GM13977 (cell line): Measurements from ENCODE around the gene WDR37.

Source experiments
- DNase-seq: peaks from one replicate; pipeline ENCODE4 v3.0.0; 2012; ENCODE audit warnings: low spot score
- in situ Hi-C: fragments of 300-500 bp; cut with MboI; formaldehyde crosslinking; loops from one replicate; pipeline ENCODE4 v1.12.0; 2022; ENCODE audit warnings: low sequenced_read_pairs, low pct_unique_long_range_greater_than_20kb, mixed read lengths, inconsistent platforms; ENCODE audit not compliant: unreplicated experiment
- TF ChIP-seq, protein P1 (sequence below): IDR thresholded peaks from 2 replicates; pipeline ENCODE4 v1.5.1; 2012; ENCODE audit warnings: mild to moderate bottlenecking, control low read depth; ENCODE audit not compliant: insufficient read depth; ENCODE audit errors: extremely low read depth, missing control alignments

Gene WDR37

DNA sequence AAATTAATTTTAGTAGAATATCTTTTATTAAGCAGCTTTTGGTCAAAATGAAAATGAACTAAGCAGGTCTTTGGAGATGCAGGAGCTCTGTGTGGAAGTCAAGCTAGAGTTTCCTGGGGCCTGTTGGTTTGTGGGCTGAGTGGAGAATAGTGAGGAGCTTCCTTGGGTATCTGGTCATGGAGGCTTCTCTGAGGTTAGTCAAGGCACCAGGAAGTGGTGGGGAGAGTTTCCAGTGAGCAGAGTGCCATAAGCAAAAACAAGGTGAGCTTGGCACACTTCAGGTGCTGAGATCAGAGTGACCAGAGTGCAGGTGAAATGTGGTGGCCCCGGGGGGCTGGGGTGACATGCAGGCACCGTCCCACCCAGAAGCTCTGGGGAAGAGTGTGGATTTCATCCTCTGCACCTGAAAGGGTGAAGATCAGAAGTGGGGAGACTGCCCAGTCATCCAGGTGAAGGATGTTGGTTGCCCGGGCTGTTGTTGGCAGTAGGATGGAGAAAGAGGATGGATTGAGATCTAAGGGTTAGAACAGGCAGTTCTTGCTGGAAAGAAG lies 77.4 kb downstream of the WDR37 start:
- TF ChIP-seq, protein P1, sequence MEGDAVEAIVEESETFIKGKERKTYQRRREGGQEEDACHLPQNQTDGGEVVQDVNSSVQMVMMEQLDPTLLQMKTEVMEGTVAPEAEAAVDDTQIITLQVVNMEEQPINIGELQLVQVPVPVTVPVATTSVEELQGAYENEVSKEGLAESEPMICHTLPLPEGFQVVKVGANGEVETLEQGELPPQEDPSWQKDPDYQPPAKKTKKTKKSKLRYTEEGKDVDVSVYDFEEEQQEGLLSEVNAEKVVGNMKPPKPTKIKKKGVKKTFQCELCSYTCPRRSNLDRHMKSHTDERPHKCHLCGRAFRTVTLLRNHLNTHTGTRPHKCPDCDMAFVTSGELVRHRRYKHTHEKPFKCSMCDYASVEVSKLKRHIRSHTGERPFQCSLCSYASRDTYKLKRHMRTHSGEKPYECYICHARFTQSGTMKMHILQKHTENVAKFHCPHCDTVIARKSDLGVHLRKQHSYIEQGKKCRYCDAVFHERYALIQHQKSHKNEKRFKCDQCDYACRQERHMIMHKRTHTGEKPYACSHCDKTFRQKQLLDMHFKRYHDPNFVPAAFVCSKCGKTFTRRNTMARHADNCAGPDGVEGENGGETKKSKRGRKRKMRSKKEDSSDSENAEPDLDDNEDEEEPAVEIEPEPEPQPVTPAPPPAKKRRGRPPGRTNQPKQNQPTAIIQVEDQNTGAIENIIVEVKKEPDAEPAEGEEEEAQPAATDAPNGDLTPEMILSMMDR, result no peak
- DNase-seq, result no peak
- in situ Hi-C loops, result no loop called here

DNA sequence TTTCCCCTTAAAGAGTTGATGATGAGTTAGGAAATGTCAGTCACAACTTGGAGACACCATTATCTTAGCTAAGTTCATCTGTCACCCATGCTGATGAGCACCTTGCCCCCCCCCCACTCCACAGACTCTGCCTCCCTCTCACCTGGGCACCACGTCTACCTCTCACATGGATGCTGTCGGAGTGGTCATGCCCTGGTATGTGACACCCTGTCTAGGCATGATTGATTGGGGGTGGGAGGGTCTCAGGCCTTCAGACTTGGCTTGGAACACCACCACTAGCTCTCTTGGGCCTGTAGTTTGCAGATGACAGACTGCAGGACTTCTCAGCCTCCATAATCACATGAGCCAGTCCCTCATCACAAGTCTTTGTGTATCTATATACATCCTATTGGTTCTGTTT lies 78.0 kb downstream of the WDR37 start:
- DNase-seq, result no peak
- in situ Hi-C loops, result no loop called here
- TF ChIP-seq, protein P1, result no peak

DNA sequence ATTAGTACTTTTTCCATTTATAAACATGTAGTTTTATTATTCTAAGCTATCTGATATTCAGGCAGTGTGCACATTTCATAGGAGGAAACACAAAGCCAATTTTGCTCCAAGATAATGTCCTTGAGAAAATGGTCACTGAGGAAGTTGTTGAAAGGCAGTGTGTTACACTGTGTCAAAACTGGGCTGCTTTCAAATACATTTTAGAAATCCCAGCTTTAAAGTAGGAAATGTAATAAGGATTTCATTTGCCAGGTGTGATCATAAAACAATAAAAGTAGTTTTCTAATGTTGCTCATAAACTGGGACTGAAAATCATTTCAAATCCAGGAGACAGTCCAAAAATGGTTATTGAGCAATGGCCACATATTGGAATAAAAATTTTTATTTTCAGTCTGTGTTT lies 80.1 kb downstream of the WDR37 start:
- in situ Hi-C loops, result no loop called here
- TF ChIP-seq, protein P1, result no peak
- no peak for DNase-seq

DNA sequence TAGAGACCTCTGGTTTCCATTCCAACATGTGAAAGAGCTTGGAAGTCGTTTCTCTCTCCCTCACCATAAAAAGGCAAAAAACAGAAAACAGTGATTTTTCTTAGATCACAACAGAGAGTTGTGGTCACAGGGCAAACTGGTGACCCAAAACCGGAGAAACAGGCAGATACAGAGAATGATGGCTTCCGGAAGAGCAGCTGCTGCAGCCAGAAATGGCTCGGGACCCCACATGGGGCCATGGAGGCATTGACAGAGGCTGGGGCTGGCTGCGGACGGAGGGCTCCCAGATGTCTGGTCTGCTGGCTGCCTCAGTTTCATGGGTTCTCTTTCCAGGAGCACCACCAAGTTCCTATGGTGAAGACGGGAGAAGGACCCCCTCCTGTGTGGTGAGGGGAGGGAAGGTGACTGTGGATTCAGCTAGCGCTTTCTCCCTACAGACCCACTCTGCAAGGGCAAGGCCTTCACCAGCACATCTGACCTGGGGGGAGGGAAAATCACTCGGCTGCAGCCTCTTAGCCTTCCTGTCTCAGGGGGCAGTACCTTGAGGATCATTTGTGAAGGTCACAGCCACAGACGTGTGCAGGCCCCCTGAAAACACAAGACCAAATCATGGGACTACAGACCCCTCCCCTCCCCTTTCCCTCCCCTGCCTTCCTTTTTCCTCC lies 81.4 kb downstream of the WDR37 start:
- TF ChIP-seq, protein P1, result no peak
- in situ Hi-C loops, result no loop called here
- DNase-seq, result no peak

DNA sequence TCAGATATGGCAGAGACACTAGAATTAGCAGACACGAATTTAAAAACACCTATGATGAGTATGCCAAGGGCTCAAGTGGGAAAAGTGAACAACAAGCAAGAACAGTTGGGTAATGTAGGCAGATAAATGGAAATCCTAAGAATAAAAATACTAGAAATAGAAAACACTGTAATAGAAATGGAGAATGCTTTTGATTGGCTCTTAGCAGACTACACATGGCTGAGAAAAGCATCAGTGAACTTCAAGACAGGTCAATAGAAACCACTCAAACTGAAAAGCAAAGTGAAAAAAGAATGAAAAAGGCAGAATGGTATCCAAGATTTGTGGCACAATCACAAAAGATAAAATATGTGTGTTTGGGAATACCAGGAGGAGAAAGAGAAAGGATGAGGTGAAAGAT lies 82.3 kb downstream of the WDR37 start:
- TF ChIP-seq, protein P1, result no peak
- DNase-seq, result no peak
- in situ Hi-C loops, result no loop called here

DNA sequence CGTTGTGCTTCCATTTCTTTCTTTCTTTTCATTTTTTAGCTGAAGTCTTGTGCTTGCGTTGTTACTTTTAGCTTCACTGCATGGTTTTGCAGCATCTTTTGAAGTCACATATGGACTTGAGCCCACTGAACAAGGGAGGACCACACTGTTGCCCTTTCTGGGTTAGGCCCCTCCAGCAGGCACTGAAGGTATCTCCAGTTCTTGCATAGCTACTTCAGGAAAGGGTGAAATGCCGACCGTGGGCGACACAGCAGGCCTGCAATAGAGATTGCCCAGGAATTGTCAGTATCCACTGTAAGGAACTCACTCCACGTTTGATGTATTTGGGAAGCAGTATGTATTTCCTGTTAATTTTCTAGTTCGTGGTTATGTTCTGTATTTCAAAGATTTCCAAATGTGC lies 85.1 kb downstream of the WDR37 start:
- TF ChIP-seq, protein P1, result no peak
- in situ Hi-C loops, result no loop called here
- no peak for DNase-seq
